GM19372 (cell line): ENCODE data around the gene PGC.

Experiments
- ATAC-seq: cut with Tn5 transposase; IDR thresholded peaks from one replicate; pipeline ENCODE4 v1.9.1; 2021; ENCODE audit warnings: mild to moderate bottlenecking, low read depth, moderate library complexity; ENCODE audit not compliant: unreplicated experiment

PGC gene

DNA sequence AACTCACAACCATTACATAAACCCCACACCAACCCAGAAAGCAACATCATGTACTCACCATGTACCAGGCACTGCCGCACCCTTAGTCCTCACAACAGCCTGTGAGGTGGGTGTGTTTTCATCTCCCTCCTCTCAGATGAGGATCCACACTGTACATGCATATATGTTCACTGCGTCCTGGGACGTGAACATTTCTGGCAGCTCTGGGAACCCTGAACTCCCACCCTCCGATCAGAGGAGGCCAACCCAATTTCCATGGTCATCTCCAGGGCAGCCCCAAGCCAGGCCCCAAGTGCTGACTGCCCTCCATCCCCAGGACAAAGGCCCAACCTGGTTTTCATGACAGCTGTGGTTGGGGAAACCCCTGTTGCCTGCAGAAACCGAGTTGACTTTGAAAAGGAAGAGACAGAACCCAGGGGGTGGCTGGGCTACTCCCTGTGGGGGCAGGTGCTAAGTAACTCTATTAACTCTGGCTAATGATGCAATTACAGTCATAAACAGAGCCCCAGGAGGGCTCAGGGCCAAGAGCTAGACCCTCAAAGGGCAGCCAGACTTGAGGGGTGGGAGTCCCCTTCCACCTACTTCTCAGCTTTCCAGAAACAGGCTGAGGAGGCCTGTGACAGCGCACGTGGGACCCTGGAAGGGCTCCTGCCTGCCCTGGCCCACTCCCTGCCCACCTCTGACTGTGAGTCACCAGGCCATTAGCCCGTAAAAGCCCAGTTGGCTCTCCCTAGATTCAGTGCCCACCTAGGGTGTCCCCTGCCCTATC is 14.4 kb downstream of the PGC start:
- peak; percentile 26 for ATAC-seq

DNA sequence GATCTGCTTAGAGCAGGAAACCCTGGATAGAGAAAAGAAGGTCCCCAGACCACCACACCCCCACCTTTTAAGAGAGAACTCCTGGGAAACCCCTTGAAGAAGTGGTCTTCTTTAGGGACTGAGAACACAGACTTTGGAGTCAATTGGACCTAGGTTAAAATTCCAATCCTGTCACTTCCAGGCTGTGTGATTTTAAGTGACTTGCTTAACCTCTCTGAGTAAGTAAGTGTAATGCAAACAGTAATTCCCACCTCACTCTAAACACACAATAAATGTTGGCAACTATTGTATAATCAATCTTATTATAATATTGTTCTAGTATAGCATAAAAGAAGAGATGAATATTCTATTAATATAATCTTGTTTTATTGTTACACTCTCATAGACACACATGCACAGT is 15.0 kb downstream of the PGC start:
- ATAC-seq: no peak

GRCh38 chr6:41731561-41732086 is 15.6 kb downstream of the PGC start:
- no peak for ATAC-seq

GRCh38 chr6:41730531-41731436 is 16.4 kb downstream of the PGC start:
- ATAC-seq: no peak

DNA sequence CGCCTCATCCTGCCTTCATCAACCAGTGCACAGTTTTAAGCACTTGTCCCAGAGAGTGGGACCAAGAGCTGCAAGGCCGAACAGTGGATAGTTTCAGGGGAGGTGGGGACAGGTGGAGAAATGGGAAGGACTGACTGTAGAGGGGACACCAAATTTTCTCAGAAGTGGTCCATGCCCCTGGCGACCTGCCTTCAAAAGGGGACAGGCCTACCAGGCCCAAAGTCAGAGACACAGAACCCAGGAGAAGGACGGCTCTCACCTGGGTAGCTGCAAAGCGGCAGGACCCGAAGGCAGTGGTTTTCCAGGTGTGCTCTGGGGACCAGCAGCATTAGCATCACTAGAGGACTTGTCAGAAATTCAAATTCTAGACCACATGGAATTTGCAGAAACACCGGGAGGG is 17.6 kb downstream of the PGC start:
- no peak for ATAC-seq

DNA sequence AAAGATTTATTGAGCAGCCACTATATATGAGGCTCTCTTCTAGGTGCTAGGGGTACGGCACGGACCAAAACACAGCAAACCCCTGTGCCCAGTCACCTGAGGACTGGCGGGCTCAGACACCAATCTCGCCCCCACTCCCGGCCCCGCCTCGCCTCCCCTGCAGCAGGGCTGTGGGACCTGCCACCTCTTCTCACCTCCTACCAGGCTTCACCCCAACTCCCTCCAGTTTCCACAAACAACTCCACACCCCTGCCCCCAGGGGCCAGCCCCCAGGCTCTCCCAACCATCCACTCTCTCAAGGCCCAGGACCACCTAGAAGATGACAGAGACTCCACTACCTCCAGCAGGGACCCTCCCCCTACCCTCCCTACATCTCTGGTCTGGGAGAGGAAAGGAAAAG is 18.2 kb downstream of the PGC start:
- ATAC-seq: no peak

- no peak for ATAC-seq
Measured at GRCh38 chr6:41728073-41728936, 18.9 kb downstream of the PGC start.

- no peak for ATAC-seq
Measured at GRCh38 chr6:41727705-41728072, 19.5 kb downstream of the PGC start.

- ATAC-seq: no peak
Measured at GRCh38 chr6:41726876-41727275, 20.3 kb downstream of the PGC start.

- ATAC-seq: no peak
Measured at GRCh38 chr6:41724586-41725501, 22.4 kb downstream of the PGC start.

- no peak for ATAC-seq
Measured at GRCh38 chr6:41724228-41724580, 23.0 kb downstream of the PGC start.

GRCh38 chr6:41723530-41724227 is 23.5 kb downstream of the PGC start:
- peak; percentile 69 for ATAC-seq

DNA sequence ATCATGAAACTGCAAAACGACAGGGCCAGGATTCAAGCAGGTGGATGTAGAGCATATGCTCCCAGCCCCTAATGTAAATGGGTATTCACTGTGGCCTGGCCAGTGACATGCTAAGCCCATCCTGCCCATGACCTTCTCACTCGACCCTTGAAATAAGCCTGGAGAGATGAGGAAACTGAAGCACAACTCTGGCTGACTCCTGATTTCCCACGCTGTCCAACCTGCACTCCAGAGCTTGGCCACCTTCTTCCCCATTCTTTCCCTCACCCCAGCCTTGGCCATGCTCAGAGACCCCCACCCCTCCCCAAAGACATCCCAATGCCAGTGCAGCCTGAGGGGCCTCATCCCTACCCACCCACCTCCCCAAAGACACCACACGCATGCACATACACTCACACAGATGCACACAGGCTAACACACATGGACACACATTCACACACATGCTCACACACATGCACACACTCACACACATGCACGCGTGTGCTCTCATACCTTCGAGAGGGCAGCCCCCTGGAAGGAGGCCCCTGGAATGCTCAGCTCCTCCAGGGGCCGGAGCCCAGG is 24.1 kb downstream of the PGC start:
- no peak for ATAC-seq

- ATAC-seq: no peak
Measured at GRCh38 chr6:41721414-41721813, 25.8 kb downstream of the PGC start.

DNA sequence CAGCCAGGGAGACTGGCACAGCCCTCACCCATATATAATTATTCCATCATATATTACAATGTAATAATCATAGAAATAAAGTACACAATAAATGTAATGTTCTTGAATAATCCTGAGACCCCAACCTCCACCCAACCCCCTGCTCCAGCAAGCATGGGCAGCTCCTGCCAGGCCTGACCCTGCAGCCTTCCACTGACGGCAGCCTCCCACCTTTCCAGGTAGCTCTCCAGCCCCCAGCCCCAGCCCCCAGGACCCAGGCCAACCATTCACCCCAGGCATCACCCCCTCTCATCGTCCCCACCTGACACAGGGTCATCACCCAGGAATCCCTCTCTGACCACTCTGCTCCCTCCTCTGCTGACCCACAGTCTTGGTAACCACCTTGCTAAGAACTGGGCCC is 26.4 kb downstream of the PGC start:
- ATAC-seq: no peak

GRCh38 chr6:41720262-41720620 is 27.0 kb downstream of the PGC start:
- ATAC-seq: no peak

GRCh38 chr6:41719436-41720261 is 27.5 kb downstream of the PGC start:
- ATAC-seq: no peak

DNA sequence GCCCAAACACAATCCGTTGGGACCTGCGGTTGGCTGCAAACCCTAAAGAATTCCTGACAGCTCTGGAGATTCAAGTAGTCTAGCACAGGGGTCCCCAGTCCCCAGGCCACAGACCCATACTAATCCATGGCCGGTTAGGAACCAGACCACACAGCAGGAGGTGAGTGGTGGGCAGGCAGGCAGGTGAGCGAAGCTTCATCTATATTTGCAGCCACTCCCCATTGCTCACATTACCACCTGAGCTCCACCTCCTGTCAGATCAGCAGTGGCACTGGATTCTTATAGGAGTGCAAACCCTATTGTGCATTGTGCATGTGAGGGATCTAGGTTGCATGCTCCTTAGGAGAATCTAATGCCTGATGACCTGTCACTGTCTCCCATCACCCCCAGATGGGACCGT is 28.4 kb downstream of the PGC start:
- ATAC-seq: no peak
